Prostate gland (tissue), 2 donors: ENCODE measurements around the gene C22orf31.

Source experiments
- CTCF ChIP-seq, 4 experiments: fragments of 200-600 bp in 2 of 4; fragments of 450-650 bp in 2 of 4; sonication (generic) in 2 of 4; IDR thresholded peaks; 1 replicate in 3 of 4; 2 replicates in 1 of 4; pipeline ENCODE4 v1.5.1; 2016 to 2019; ENCODE audit warnings: antibody characterized with exemption in 4 of 4, mild to moderate bottlenecking in 2 of 4, moderate library complexity in 2 of 4
- POLR2A ChIP-seq: fragments of 450-650 bp; IDR thresholded peaks from one replicate; pipeline ENCODE4 v1.6.1; 2016; ENCODE audit warnings: antibody characterized with exemption, mild to moderate bottlenecking

- no peak for TF ChIP-seq CTCF (IDR thresholded peaks at IDR 0.05)
- no peak for TF ChIP-seq POLR2A
These were observed 48.2 kb upstream of the C22orf31 start for GRCh38 chr22:29109822-29110221.
